A549 (cell line): ENCODE measurements around the gene ZNF831. TPM values are rescaled to one million over a fixed set of nuclear protein-coding genes. Genes with fewer than 3 reads are reported as not detected.

Experiments used
- ATAC-seq, 2 experiments: fragments of 200-7000 bp in 1 of 2; fragments of >200 bp in 1 of 2; cut with Nextera tagmentation in 1 of 2; cut with Tn5 transposase in 1 of 2; 3 replicates each; pipeline versions ENCODE4 v1.8.0 to v1.9.1; 2018 to 2020; ENCODE audit warnings: mild to moderate bottlenecking in 1 of 2, moderate library complexity in 1 of 2
- CTCF ChIA-PET: fragments of 300-600 bp; sonication (Branson Sonifier 250); formaldehyde crosslinking; extraction: SDS; loops from one replicate; lab custom pipeline; 2021; ENCODE audit warnings: antibody characterized with exemption, inconsistent platforms; lab: Yijun Ruan, JAX
- POLR2A ChIA-PET: fragments of 350-600 bp; formaldehyde crosslinking; extraction: SDS; loops from one replicate; lab custom pipeline; 2021; ENCODE audit warnings: antibody characterized with exemption, inconsistent platforms; lab: Yijun Ruan, JAX
- DNase-seq, 2 experiments: peaks; one replicate each; pipeline versions ENCODE4 v3.0.0 to v3.0.0-alpha.2; 2011 to 2016; ENCODE audit warnings: low read depth in 1 of 2, low spot score in 1 of 2
- FAIRE-seq: peaks from 2 replicates; lab custom pipeline; 2011; peaks lifted over from hg19 to GRCh38; lab: Jason Lieb, UNC
- H3K27ac ChIP-seq, 2 experiments: fragments of >200 bp; sonication (Bioruptor Twin); formaldehyde crosslinking; 3 replicates each; pipeline ENCODE4 v1.5.1; 2016 to 2017
- H3K4me1 ChIP-seq: fragments of >200 bp; sonication (Bioruptor Twin); formaldehyde crosslinking; 3 replicates; pipeline ENCODE4 v1.6.1; 2016
- H3K4me2 ChIP-seq: fragments of >200 bp; sonication (Bioruptor Twin); formaldehyde crosslinking; 3 replicates; pipeline ENCODE4 v1.6.1; 2016
- H3K4me3 ChIP-seq: fragments of >200 bp; sonication (Bioruptor Twin); formaldehyde crosslinking; 3 replicates; pipeline ENCODE4 v1.5.1; 2016
- H3K9me3 ChIP-seq: fragments of >200 bp; sonication (Bioruptor Twin); formaldehyde crosslinking; 3 replicates; pipeline ENCODE4 v1.6.1; 2016
- ATOH8 ChIP-seq: fragments of 250-450 bp; sonication (Bioruptor Pico); IDR thresholded peaks from 2 replicates; pipeline ENCODE4 v1.5.0; 2020; ENCODE audit warnings: low read depth, mild to moderate bottlenecking, moderate library complexity
- CBX8 ChIP-seq: fragments of 200-600 bp; sonication (generic); IDR thresholded peaks from 2 replicates; pipeline ENCODE4 v1.6.1; 2016
- E2F6 ChIP-seq: IDR thresholded peaks from 2 replicates; pipeline ENCODE4 v1.6.1; 2012; ENCODE audit warnings: low read depth, borderline replicate concordance
- EHMT2 ChIP-seq: fragments of 200-600 bp; sonication (generic); IDR thresholded peaks from 2 replicates; pipeline ENCODE4 v1.6.1; 2016; ENCODE audit warnings: antibody characterized with exemption, low read depth, mild to moderate bottlenecking, moderate library complexity
- EP300 ChIP-seq, 2 experiments: fragments of >200 bp; sonication (Bioruptor Twin); formaldehyde crosslinking; IDR thresholded peaks; 2 replicates in 1 of 2; 3 replicates in 1 of 2; pipeline ENCODE4 v1.6.1; 2016 to 2017
- FOSL2 ChIP-seq, 2 experiments: fragments of 450-650 bp in 1 of 2; fragments of >200 bp in 1 of 2; sonication (Bioruptor Twin) in 1 of 2; formaldehyde crosslinking; IDR thresholded peaks; 2 replicates each; pipeline versions ENCODE4 v1.5.0 to v1.6.1; 2016 to 2020; ENCODE audit warnings: mild to moderate bottlenecking in 1 of 2, moderate library complexity in 1 of 2
- FOXS1 ChIP-seq: fragments of 250-450 bp; sonication (Bioruptor Pico); IDR thresholded peaks from 2 replicates; pipeline ENCODE4 v1.5.0; 2020; ENCODE audit warnings: mild to moderate bottlenecking, moderate library complexity
- HEYL ChIP-seq: fragments of 250-450 bp; sonication (Bioruptor Pico); IDR thresholded peaks from 2 replicates; pipeline ENCODE4 v1.8.0; 2021; ENCODE audit warnings: mild to moderate bottlenecking, moderate library complexity
- HMGXB4 ChIP-seq: fragments of 250-450 bp; sonication (Bioruptor Pico); IDR thresholded peaks from 2 replicates; pipeline ENCODE4 v1.5.0; 2021; ENCODE audit warnings: mild to moderate bottlenecking, moderate library complexity, borderline replicate concordance
- HOXB5 ChIP-seq: fragments of 250-450 bp; sonication (Bioruptor Pico); IDR thresholded peaks from 2 replicates; pipeline ENCODE4 v1.5.0; 2020; ENCODE audit warnings: mild to moderate bottlenecking, moderate library complexity
- JUNB ChIP-seq: fragments of >200 bp; sonication (Bioruptor Twin); formaldehyde crosslinking; IDR thresholded peaks from 2 replicates; pipeline ENCODE4 v1.6.1; 2016
- KDM1A ChIP-seq: fragments of 200-600 bp; sonication (generic); IDR thresholded peaks from 2 replicates; pipeline ENCODE4 v1.6.1; 2016; ENCODE audit warnings: low read depth, mild to moderate bottlenecking
- KDM5A ChIP-seq: fragments of 200-600 bp; sonication (generic); IDR thresholded peaks from 2 replicates; pipeline ENCODE4 v1.6.1; 2016; ENCODE audit warnings: antibody characterized with exemption, mild to moderate bottlenecking
- MAX ChIP-seq: IDR thresholded peaks from 2 replicates; pipeline ENCODE4 v1.6.1; 2012
- MAZ ChIP-seq: fragments of 150-350 bp; IDR thresholded peaks from 2 replicates; pipeline ENCODE4 v1.6.1; 2014; ENCODE audit warnings: antibody characterized with exemption, low read depth, low read length, borderline replicate concordance
- POLR2AphosphoS2 ChIP-seq: conservative IDR thresholded peaks from 2 replicates; pipeline ENCODE4 v1.6.1; 2012; ENCODE audit warnings: low read length, improper control_type of control experiment, inconsistent platforms
- RAD21 ChIP-seq, 2 experiments: fragments of >200 bp in 1 of 2; sonication (Bioruptor Twin) in 1 of 2; formaldehyde crosslinking in 1 of 2; IDR thresholded peaks in 1 of 2; conservative IDR thresholded peaks in 1 of 2; 2 replicates in 1 of 2; 3 replicates in 1 of 2; pipeline ENCODE4 v1.6.1; 2012 to 2018; ENCODE audit warnings: inconsistent platforms in 1 of 2
- RNF2 ChIP-seq: fragments of 200-600 bp; sonication (generic); IDR thresholded peaks from 2 replicates; pipeline ENCODE4 v1.6.1; 2016; ENCODE audit warnings: low read depth, mild to moderate bottlenecking, antibody characterized with exemption, moderate library complexity, borderline replicate concordance
- SREBF2 ChIP-seq: fragments of 450-650 bp; IDR thresholded peaks from 2 replicates; pipeline ENCODE4 v1.6.1; 2014; ENCODE audit warnings: mild to moderate bottlenecking, moderate library complexity
- TP53 ChIP-seq: fragments of 250-450 bp; sonication (Bioruptor Pico); IDR thresholded peaks from 2 replicates; pipeline ENCODE4 v1.5.0; 2021; ENCODE audit warnings: mild to moderate bottlenecking, moderate library complexity
- ZNF302 ChIP-seq: fragments of 250-450 bp; sonication (Bioruptor Pico); IDR thresholded peaks from 2 replicates; pipeline ENCODE4 v1.9.0; 2021; ENCODE audit warnings: inconsistent platforms, mild to moderate bottlenecking, moderate library complexity
- ZSCAN20 ChIP-seq: fragments of 250-450 bp; sonication (Bioruptor Pico); IDR thresholded peaks from 2 replicates; pipeline ENCODE4 v1.8.0; 2022; ENCODE audit warnings: mild to moderate bottlenecking, moderate library complexity
- WGBS: methylation state at CpG from one replicate; pipeline ENCODE4 v1.1.6; 2017; ENCODE audit errors: missing lambda C conversion rate; 5-methylcytosine and 5-hydroxymethylcytosine counted together
- polyA plus RNA-seq, 4 experiments: library from polyadenylated mRNA; depleted of rRNA in 3 of 4; stranded (reverse); fragments of >200 nt; fragmentation: RNase III in 1 of 4; extraction: RNeasy Plus Mini Kit Qiagen cat#74134 plus additional on column Dnase treatment in 1 of 4; gene quantifications; 2 replicates in 3 of 4; 3 replicates in 1 of 4; pipeline ENCODE4 v1.2.3, GENCODE V29; 2011 to 2017
- TF ChIP-seq, protein P1 (sequence below): fragments of >200 bp; sonication (Bioruptor Twin); formaldehyde crosslinking; IDR thresholded peaks from 2 replicates; pipeline ENCODE4 v1.6.1; 2016
- TF ChIP-seq, protein P2 (sequence below): fragments of >200 bp; sonication (Bioruptor Twin); formaldehyde crosslinking; IDR thresholded peaks from 3 replicates; pipeline ENCODE4 v1.6.1; 2016
- TF ChIP-seq, protein P3 (sequence below): fragments of 200-600 bp; sonication (generic); IDR thresholded peaks from 2 replicates; pipeline ENCODE4 v1.6.1; 2016; ENCODE audit warnings: antibody characterized with exemption, mild to moderate bottlenecking, moderate library complexity

Gene ZNF831
- polyA plus RNA-seq, 2 of the 4 experiments (the other 2 are of a cell fraction) = not detected

GRCh38 chr20:59123678-59124255 lies 39.9 kb upstream of the ZNF831 start:
- ATAC-seq (no peak), DNase-seq (no peak), FAIRE-seq (no peak)
- POLR2A ChIA-PET = no interaction called here
- CTCF ChIA-PET = interaction anchor here (1.8 kb wide), 1 partner anchor 280 kb away, joined by 6 read pairs; no protein-coding TSS in a partner anchor
- Histone ChIP-seq H3K9me3 (peaks cover 6% of the 10 kb centered on the region; the same call in 1 of the 3 replicates), H3K4me3 (no peak overlapping the region), H3K4me2 (no peak overlapping the region), H3K4me1 (no peaks in the 10 kb centered on the region), H3K27ac (no peak overlapping the region)
- WGBS = 17% methylated on average over 10 of the region's 10 CpGs
- TF ChIP-seq FOXS1 (no peak), HOXB5 (CRISPR knock-in tag) (no peak), RNF2 (no peak), CBX8 (no peak), ZNF302 (CRISPR knock-in tag) (no peak), EHMT2 (no peak), JUNB (no peak), EP300 (IDR thresholded peaks at IDR 0.05) (no peak), KDM5A (no peak), E2F6 (no peak), SREBF2 (no peak), RAD21 (conservative IDR thresholded peaks at IDR 0.05 in 1 of 2, IDR thresholded peaks at IDR 0.05 in 1 of 2) (no peak), ZSCAN20 (CRISPR knock-in tag) (no peak), HEYL (no peak), MAX (no peak)
- TF ChIP-seq, protein P1, sequence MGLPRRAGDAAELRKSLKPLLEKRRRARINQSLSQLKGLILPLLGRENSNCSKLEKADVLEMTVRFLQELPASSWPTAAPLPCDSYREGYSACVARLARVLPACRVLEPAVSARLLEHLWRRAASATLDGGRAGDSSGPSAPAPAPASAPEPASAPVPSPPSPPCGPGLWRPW = no peak
- TF ChIP-seq, all 56 proteins: peak for 0

DNA sequence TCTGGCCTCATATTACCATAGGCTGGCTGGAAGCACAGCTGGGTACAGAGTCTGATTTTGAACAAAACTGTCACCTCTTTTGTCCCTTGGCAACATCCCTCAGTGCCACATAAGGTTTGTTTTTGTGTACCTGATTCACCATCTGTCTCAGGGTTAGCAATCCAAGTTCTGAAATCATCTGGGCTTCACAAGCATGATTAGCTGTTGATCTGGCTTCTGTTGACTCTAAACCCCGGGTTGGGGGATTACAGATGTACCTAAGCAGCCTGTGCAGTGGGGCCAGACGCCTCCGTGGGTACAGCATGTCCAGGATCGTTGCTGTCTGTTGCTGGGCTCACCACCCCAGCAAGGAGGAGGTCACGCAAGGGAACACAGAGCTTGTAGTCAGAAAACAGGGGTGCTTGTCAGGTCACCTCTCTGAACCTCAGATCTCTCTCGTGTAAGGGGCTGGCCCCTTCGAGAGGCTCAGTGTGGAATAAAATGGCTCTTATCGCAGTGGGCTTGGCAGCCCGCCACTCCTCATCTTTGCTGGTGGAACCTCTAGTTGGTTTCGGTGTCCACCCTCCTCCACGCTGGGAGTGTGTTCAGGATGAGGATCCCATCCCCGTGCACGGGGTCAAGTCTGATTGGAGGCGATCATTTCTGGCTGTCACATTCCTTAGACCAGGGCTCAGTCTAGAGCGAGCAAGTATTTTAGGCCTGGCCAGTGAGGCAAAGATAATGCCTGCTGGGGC lies 39.2 kb upstream of the ZNF831 start:
- CTCF ChIA-PET = interaction anchor here (1.8 kb wide), 1 partner anchor 279 kb away, joined by 6 read pairs; no protein-coding TSS in a partner anchor
- TF ChIP-seq KDM5A (no peak), ATOH8 (CRISPR knock-in tag) (no peak), MAZ (no peak), KDM1A (no peak), POLR2AphosphoS2 (no peak), TP53 (no peak), HMGXB4 (no peak), FOSL2 (IDR thresholded peaks at IDR 0.05) (no peak), FOSL2 (CRISPR knock-in tag; IDR thresholded peaks at IDR 0.05) (no peak), EHMT2 (no peak), ZSCAN20 (CRISPR knock-in tag) (no peak), MAX (no peak), FOXS1 (no peak)
- TF ChIP-seq, protein P2, sequence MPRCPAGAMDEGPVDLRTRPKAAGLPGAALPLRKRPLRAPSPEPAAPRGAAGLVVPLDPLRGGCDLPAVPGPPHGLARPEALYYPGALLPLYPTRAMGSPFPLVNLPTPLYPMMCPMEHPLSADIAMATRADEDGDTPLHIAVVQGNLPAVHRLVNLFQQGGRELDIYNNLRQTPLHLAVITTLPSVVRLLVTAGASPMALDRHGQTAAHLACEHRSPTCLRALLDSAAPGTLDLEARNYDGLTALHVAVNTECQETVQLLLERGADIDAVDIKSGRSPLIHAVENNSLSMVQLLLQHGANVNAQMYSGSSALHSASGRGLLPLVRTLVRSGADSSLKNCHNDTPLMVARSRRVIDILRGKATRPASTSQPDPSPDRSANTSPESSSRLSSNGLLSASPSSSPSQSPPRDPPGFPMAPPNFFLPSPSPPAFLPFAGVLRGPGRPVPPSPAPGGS = no peak
- TF ChIP-seq, protein P3, sequence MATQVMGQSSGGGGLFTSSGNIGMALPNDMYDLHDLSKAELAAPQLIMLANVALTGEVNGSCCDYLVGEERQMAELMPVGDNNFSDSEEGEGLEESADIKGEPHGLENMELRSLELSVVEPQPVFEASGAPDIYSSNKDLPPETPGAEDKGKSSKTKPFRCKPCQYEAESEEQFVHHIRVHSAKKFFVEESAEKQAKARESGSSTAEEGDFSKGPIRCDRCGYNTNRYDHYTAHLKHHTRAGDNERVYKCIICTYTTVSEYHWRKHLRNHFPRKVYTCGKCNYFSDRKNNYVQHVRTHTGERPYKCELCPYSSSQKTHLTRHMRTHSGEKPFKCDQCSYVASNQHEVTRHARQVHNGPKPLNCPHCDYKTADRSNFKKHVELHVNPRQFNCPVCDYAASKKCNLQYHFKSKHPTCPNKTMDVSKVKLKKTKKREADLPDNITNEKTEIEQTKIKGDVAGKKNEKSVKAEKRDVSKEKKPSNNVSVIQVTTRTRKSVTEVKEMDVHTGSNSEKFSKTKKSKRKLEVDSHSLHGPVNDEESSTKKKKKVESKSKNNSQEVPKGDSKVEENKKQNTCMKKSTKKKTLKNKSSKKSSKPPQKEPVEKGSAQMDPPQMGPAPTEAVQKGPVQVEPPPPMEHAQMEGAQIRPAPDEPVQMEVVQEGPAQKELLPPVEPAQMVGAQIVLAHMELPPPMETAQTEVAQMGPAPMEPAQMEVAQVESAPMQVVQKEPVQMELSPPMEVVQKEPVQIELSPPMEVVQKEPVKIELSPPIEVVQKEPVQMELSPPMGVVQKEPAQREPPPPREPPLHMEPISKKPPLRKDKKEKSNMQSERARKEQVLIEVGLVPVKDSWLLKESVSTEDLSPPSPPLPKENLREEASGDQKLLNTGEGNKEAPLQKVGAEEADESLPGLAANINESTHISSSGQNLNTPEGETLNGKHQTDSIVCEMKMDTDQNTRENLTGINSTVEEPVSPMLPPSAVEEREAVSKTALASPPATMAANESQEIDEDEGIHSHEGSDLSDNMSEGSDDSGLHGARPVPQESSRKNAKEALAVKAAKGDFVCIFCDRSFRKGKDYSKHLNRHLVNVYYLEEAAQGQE = no peak
- ATAC-seq = no peak
- DNase-seq = no peak
- Histone ChIP-seq H3K9me3 (peaks cover 6% of the 10 kb centered on the region; the same call in 1 of the 3 replicates), H3K4me3 (no peak overlapping the region), H3K4me1 (no peaks in the 10 kb centered on the region), H3K27ac (no peak overlapping the region), H3K4me2 (no peak overlapping the region)
- POLR2A ChIA-PET = no interaction called here
- FAIRE-seq = no peak
- WGBS = 56% methylated on average over 14 of the region's 15 CpGs
